ENCODE measurements around the gene SORCS2. TPM values are rescaled to one million over a fixed set of nuclear protein-coding genes. Genes with fewer than 3 reads are reported as not detected.

The SORCS2 gene
- total RNA-seq, 1 donor from 2014 or later, result 1.2 TPM

- DNase-seq (peak; percentile 74), ATAC-seq (ENCODE audit: poor library complexity) (peak; percentile 64)
- intact Hi-C loops (cut with DNase I), result no loop called here
These were observed 580.5 kb downstream of the SORCS2 start for GRCh38 chr4:7772711-7773385.

GRCh38 chr4:7773401-7774180 is 581.3 kb downstream of the SORCS2 start:
- DNase-seq (peak; percentile 30), ATAC-seq (ENCODE audit: poor library complexity) (no peak)
- intact Hi-C loops (cut with DNase I), result no loop called here

DNA sequence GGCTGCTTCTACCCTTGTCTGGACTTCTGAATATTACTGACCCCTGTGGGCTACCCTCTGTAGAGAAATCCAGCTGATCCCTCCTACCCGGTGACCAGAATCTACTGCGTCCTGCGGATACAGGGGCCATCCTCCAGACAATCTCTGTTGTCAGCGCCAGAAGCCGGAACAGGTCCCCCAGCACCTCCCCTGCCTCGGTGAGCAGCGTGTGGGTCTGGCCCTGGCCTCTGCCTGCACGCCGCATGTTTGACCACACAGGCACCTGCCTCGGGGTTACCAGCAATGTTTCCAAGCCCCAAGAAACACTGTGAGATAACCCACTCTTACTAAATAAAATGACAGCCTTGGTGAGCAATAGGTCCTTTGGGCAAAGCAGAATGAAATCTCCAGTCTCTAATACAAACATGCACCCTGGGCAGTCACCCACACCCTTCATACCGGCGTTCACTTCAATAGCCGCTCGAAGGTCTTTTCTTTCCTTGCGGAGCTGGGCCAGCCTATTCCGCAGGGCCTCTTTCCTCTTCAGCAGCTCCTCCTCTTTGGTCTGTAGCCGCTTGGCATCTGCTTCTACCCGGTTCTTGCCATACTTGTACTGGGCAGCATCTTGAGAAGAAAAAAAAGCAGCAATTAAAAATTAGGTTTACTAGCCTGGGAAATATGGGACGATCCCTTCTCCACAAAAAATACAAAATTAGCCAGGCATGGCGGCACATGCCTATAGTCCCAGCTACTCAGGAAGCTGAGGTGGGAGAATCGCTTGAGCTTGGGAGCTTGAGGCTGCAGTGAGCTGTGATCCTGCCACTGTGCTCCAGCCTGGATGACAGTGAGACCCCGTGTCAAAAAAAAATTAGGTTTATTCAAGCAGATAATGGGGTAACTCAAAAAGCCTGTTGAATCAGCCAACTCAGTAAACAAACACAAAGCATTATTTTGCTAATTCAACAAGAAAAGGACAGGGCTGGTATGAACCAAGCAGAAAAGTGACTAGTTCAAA is 582.3 kb downstream of the SORCS2 start:
- intact Hi-C loops (cut with DNase I), result no loop called here
- DNase-seq (peak; percentile 14), ATAC-seq (ENCODE audit: poor library complexity) (no peak)

- DNase-seq, result peak; percentile 5
- no peak for ATAC-seq (ENCODE audit: poor library complexity)
- intact Hi-C loops (cut with DNase I), result no loop called here
These were observed 583.1 kb downstream of the SORCS2 start for GRCh38 chr4:7775396-7775795.

DNA sequence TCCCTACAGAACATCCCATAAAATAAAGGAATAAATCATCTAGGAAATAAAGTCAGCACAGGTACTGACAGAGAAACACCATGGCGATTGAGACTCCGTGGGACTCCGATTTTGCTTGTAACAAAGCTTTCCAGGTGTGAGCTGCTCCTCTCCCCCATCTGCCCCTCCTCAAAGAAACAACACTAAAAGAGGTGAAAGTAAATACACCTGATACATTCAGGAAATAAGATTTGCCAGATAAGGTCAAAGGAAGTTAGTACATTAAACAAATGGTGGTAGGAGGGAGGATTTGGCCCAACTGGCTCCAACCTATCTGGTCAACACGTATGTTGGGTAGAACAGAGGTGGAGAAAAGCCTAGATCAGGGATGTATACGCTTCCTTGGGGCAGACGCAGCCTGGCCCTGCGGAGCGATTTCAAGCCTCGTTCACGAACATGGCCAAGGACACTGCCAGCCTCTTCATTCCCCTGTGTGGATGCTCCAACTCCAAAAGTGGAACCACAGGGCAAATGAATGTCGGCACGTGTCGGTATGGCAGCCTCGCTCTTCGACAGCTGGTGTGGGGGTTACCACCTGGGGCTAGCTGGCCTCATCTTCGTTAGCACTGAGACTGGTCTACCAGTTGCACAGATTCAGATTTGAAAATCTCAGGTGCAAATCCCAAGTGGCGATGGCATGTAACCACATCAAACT is 584.8 kb downstream of the SORCS2 start:
- ATAC-seq (ENCODE audit: poor library complexity) (no peak), DNase-seq (no peak)
- intact Hi-C loops (cut with DNase I), result no loop called here

DNA sequence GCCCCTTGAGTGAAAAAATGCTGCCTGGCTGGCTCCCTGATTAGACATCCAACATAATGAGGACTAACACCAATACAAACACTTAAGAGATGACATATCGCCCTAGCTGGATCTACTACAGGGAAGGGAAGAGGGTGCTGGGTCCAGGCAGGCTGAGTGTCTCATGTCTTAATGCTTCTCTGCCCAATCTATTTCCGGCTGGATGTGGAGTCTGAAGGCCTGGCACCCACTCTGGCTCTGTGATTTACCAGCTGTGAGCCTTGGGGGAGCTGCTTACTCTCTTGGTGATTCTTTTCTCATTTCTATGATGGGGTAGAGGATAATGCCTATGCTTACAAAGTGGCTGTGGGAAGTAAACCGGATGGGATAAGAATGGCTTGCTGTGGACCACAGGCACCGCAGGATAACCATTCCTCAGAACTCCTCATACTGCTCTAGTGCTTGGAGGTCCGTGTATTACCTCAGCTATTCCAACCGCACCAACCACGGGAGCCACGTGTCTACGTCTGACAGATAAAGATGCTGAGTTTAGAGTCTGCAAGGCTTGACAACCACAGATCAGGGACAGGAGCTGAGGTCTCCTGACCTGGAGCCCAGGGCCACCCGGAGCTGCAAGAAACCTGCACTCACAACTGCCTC is 585.7 kb downstream of the SORCS2 start:
- intact Hi-C loops (cut with DNase I), result no loop called here
- ATAC-seq (ENCODE audit: poor library complexity) (no peak), DNase-seq (no peak)

- ATAC-seq (ENCODE audit: poor library complexity), result no peak
- no peak for DNase-seq
- intact Hi-C loops (cut with DNase I), result no loop called here
These were observed 586.4 kb downstream of the SORCS2 start for GRCh38 chr4:7778510-7779431.

- DNase-seq, result no peak
- intact Hi-C loops (cut with DNase I), result no loop called here
- ATAC-seq (ENCODE audit: poor library complexity), result no peak
These were observed 587.1 kb downstream of the SORCS2 start for GRCh38 chr4:7779432-7779768.

- intact Hi-C loops (cut with DNase I), result no loop called here
- no peak for DNase-seq
- no peak for ATAC-seq (ENCODE audit: poor library complexity)
These were observed 588.5 kb downstream of the SORCS2 start for GRCh38 chr4:7780751-7781348.

- intact Hi-C loops (cut with DNase I), result no loop called here
- peak; percentile 60 for ATAC-seq (ENCODE audit: poor library complexity)
- no peak for DNase-seq
These were observed 589.0 kb downstream of the SORCS2 start for GRCh38 chr4:7781366-7781765.

DNA sequence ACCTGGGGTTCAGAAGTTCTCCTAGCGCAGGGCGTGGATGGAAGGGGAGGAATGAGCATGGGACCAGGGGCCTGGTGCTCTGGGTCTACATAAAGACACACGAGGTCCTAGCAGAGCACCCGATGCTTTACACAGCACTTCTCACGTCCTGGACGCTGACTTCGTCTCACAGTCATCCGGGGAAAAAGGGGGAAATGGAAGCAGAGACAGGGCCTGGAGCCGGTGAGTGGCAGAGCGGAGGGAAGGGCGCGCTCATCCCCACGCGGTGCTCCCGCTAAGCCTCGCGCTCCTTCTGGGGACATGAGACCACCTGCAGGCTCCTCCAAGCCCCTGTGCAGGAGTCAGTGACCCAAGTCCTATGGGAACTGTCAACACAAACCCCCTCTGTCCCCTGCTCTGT is 589.7 kb downstream of the SORCS2 start:
- ATAC-seq (ENCODE audit: poor library complexity), result peak; percentile 36
- DNase-seq, result no peak
- intact Hi-C loops (cut with DNase I), result no loop called here

- no peak for ATAC-seq (ENCODE audit: poor library complexity)
- DNase-seq, result no peak
- intact Hi-C loops (cut with DNase I), result no loop called here
These were observed 590.4 kb downstream of the SORCS2 start for GRCh38 chr4:7782783-7783182.

DNA sequence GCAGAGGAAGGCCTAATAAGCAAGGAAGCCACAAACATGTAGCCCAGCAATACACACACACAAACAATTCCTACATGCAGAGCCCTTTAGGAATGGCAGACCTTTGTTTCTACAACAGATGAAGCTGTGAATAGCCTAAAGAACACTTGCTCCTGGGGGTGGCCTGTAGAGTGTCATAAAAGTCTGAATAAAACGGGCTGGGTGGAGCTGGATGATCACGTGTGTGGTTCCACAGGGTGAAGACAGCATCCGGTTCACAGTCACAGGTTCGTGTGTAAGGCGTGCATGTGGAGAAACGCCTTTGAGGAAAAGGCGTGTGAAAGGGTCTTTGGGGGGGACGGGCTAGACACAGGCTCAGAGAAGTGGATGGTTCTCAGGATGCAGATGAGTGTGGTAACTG is 591.2 kb downstream of the SORCS2 start:
- ATAC-seq (ENCODE audit: poor library complexity) (no peak), DNase-seq (no peak)
- intact Hi-C loops (cut with DNase I), result no loop called here

DNA sequence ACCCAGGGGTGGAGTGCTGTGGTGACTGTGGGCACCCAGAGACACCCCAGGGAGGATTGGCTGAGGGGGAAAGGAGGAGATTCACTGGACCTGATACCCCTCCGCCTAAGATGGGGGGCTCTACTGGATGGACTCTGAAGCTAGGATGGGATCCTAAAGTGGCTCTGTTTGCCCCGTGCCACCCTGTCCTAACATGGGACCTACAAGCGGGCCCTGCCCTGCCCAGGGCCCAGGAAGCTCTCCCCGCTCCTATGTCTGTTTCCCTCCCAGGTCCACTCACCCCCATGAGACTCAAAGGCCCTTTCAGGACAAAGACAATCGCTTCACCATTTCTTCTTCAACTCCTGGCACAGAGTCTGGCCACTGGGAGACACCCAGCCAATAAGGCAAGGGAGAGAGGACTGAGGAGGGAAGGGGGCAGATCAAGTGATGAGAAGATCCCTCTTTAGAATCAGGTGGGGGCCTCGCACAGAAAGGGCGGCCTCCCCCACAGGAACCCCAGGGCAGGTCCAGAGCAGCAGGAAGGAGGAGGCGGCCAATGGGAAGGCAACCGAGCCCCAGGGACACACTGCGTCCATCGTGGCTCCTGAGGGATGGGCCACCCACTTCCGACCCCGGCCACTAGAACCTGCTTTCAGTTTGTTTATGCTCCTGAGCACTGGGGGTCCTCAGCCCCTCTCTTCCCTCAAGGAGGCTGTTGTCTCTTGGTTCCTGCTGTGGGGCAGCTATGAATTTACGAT is 592.0 kb downstream of the SORCS2 start:
- ATAC-seq (ENCODE audit: poor library complexity), result no peak
- intact Hi-C loops (cut with DNase I), result no loop called here
- no peak for DNase-seq

DNA sequence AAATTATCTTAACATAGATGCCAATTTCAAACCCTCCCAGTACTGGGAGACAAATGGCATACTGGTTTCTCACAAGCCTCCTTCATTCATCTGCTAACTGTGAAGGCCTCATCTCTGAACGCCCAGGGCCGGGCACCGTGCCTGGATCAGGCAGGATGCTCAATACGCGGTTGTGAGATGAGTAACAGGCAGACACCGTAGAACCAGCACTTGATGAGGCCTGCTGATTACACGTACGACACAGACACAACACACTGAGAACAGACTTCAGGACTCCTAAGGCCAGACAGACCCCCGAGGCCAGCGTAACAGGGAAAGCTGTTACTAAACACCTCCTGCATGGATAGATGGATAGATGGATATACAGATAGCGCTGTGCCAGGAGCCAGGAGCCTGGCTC is 592.7 kb downstream of the SORCS2 start:
- intact Hi-C loops (cut with DNase I), result no loop called here
- no peak for DNase-seq
- ATAC-seq (ENCODE audit: poor library complexity), result no peak

DNA sequence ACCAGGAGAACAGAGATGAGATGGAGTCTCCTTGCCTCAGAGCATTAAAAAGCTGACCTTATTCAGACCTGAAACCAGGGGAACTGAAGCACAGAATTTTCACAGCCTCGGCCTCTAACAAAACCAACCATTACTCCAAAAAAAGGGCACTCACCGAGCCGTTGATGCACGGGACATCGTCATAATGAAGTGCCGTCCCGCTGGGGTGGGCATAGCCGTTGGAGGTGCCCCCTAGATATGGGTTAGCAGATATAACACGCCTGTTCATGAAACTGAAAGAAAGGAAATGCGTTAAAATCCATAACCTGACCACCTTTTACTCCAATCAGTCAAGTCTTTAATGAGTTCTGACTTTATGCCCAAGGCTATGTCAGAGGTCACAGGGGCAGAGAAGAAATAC is 593.7 kb downstream of the SORCS2 start:
- ATAC-seq (ENCODE audit: poor library complexity) (no peak), DNase-seq (no peak)
- intact Hi-C loops (cut with DNase I), result no loop called here

Measured in Right ventricle myocardium superior (tissue), 1 donor.